ENCODE results near the gene PDGFD. TPM values are rescaled to one million over a fixed set of nuclear protein-coding genes. Genes with fewer than 3 reads are reported as not detected.
A peak's percentile ranks its signal among the peaks of the same experiment; 100 is the strongest.

PDGFD gene
- total RNA-seq, 1 donor from 2014 or later = 19.6 TPM

DNA sequence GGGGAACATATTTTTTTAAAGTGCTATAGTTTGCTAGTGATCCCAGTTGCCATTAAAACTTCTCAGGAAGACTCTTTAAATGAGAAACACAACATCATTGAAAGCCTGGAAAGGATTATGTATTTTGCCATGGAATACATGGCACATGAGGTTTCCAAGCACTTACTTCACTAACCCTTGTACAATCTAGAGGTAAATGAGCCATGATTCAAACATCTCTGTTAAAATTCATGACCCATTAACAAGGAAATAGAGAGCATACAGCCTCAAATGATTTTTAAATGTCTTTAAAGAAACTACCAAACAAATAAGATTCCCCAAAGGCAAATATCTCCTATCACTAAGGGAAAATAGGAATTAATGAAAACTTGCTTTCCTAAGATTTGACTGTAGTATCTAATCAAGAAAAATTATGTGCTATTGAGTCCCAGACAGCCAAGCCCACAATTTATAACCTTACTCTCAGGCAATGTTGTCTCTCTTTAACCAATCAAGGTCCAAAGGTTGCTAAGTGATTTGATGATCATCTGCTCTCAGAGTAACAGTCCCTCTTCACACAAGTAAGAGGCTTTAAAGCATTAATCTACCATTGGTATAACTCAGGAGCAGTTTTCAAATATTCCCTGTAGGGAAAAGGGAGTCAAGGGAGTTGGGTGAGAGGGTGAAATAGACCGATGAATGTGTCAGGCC lies 219.6 kb downstream of the PDGFD start:
- ATAC-seq (no peak), DNase-seq (ENCODE audit: low spot score) (no peak)
- intact Hi-C loops (cut with DNase I) = no loop called here

DNA sequence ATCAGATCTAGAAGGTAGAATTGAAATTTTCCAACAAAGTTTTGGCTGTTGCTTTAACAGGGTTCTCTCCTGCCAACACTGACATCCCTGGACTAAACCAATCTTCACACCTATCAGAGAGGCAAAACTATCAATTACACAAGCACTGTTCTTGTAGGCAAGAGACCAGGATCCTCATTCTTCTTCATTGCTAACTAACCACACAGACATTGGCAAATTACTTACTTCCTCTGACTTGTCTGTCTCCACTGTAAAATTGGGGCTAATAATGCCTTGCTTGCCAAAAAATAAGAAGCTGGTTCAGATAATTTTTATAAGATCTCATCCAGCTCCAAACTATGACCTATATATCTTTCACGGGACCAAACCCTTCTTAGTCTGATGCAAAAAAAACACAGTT lies 221.3 kb downstream of the PDGFD start:
- intact Hi-C loops (cut with DNase I) = no loop called here

DNA sequence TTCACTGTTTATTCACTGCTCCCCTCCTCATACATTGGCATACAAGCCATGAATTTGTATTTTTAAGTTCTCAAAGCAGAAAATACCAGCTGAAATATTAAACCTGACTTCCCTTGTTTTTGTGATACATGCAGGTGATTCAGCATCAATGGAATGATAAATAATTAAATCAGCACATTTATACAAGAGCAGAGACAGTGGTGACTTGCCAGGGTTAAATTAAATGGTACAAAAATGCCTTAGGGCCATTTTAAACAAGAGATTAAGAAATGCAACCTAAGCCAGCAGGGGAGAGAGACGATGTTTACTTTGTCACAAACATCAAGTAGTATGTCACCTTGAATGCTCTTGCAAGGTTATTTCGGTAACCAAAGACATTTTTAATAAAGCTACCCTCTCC lies 223.4 kb downstream of the PDGFD start:
- intact Hi-C loops (cut with DNase I) = no loop called here
- ATAC-seq = no peak
- no peak for DNase-seq (ENCODE audit: low spot score)

More for the DNA sequence above, 221.3 kb downstream of the PDGFD start:
- no peak for ATAC-seq
- no peak for DNase-seq (ENCODE audit: low spot score)

DNA sequence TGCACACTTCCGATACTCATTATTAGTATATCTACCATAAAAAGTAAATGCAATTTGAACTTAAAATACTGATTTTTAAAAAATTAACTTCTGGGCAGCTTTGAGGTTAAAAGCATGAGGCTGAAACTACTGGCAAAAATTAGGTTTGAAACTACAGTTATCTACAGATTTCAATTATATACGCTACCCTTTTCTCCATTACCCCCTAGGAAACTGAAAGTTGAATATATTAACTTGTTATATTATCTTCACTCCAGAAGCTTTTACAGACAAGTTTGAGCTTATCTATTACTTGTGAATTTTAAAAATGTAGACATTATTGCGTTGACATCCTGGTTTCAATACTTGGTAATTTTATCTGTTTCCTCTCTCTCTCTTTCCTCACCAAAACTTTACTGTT lies 224.3 kb downstream of the PDGFD start:
- DNase-seq (ENCODE audit: low spot score) (no peak), ATAC-seq (no peak)
- intact Hi-C loops (cut with DNase I) = no loop called here

DNA sequence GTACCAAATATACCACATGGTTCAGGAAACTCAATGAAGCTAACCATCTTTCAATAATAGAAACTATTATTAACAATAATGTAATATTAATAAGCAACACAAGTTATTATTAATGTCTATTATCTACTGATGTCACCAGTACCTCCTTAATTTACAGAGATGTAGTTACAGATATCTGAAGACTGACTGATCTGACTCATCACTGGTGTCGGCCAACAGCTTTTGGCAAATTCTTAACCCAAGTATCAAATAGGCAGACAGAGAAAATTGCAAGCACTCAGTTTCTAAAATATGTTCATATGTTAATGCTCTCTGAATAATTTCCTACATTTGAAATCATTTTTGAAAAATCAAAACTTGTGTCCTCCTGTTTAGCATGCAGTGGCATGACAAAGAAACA lies 227.9 kb downstream of the PDGFD start:
- intact Hi-C loops (cut with DNase I) = no loop called here
- ATAC-seq (no peak), DNase-seq (ENCODE audit: low spot score) (no peak)

DNA sequence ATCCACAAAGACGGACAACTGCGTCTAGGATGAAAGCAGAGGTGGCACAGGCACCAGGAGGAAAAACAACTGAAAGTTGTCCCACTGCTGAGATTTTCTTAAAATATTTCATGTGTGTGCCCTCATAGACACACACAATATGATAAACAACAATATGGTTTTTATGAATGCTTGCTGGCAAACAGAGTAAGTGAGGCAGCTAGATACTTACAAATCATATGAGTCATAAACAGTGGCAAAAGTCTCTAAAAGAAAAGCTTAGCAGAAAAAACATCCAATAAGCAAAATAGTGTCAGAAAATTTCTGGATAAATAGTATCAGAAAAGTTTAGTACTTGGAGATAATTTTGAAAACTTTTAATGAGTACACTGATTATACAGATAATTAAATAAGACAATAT lies 228.7 kb downstream of the PDGFD start:
- ATAC-seq (no peak), DNase-seq (ENCODE audit: low spot score) (no peak)
- intact Hi-C loops (cut with DNase I) = no loop called here

DNA sequence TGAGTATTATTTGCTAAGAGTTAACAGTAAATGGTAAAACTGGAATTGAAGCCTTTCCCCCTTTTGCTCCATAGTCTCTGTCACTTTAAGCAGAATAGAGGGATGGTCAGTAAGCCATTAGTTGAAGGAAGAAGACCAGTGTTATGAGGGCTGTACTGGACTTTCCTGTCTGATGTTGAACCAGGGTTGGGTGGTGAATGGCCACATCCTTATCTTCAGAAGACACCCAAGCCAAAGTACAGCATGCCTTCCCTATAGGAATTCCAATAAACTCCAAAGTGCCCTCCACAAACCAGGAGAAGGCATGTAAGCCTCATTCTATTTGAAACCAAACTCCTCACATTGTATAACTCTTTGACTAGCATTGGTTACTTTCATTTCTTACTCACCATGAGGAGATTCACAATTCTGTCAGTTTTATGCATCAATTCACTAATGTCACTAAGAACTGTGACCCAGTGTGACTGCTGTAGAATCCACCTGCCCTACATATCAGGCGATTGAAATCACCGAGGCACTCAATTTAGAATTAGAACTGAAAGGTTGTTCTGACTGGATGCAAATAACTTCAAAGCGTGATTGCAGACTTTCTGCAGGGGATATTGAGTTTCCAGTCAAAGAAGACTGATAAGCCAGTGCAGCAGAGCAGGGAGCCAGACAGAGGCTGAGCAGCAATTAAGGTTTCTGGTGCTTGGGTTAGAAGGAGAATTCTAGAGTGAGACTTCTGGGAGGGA lies 234.6 kb downstream of the PDGFD start:
- DNase-seq (ENCODE audit: low spot score) (no peak), ATAC-seq (no peak)
- intact Hi-C loops (cut with DNase I) = no loop called here

DNA sequence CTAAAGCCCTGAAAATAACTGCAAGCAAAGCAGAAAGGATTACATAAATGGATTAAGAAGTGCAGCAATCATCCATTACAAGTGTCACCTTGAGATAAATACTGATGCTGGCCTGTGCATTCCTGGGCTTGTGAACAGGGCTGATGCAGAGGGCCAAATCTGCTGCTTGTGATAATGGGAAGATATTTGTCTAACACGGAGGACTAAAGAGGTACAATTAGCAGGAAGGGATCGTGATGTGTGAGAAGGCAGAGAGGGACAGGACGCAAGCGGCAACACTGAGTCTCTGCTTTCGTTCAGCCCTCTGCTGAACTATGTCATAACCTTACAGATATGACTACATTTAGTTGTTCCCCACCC lies 235.2 kb downstream of the PDGFD start:
- intact Hi-C loops (cut with DNase I) = no loop called here
- ATAC-seq (no peak), DNase-seq (ENCODE audit: low spot score) (no peak)

DNA sequence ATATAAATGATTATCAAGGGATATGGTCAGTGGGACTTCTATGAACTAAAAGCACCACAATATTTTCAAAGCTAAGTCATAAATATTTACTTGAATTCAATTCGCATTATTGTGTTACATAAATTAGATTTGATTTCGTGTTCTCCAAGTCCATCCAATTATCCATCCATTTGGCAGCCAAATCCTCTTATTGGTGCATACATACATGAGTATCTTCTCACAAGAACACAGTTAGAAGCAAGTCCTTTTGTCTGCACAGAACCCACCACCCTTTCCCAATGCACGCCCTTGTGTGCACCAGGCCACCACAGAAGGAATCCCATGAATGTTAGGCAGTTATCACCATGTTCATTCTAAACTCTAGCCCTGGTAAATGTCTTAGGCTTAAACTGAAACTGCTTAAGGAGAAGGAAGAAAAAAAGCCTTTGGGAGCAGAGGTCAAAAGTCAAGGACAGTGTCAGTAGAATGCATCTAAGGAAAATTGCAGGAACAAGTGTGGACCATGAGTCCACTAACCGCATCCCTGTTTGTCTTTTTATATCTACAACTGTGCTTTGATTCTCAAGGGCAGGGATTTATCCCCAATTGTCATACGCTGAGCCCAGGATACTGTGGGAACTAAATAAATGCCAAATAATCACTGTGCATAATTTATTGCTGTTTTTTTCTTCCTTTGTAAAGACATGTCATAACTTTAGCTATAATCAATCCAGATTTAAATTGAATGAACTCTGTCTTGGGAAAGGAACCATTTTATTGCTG lies 235.7 kb downstream of the PDGFD start:
- intact Hi-C loops (cut with DNase I) = no loop called here
- DNase-seq (ENCODE audit: low spot score) (no peak), ATAC-seq (no peak)

DNA sequence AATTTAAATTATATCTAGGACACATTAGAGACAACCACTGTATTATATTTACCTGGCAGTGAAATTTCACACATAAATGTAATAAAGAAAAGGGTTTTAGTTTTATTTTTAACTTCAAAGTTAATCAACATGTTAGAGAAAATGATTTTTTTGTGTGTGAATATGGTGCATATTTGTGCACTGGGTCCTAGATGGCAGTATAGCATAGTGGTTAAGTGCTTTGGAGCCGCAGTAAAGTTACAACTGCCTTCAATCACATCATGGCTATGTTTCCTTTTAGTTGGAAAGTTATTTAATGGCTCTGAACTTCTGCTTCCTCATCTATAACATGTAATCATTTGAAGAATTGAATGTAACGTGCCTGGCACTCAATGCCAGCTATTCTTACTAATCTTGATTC lies 236.4 kb downstream of the PDGFD start:
- intact Hi-C loops (cut with DNase I) = no loop called here
- peak; percentile 64 for ATAC-seq
- DNase-seq (ENCODE audit: low spot score) = no peak

DNA sequence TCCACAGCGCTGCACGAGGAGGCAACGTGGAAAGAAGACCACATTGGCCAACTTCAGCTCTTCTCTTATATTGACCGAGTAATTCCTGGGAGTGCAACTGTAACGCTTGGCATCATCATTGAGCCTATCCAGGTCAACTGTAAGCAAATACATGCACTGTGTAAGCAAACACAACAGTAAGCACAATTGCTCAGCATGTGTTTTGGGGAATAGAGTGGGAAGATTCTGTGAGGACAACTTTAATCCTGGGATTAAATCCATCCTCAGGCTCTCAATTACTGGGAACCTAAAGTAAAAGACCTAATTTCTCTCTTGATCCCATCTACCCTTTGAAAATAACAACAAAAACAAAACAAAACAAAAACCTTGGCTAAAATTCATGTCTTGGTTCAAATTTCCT lies 237.0 kb downstream of the PDGFD start:
- DNase-seq (ENCODE audit: low spot score) = no peak
- no peak for ATAC-seq
- intact Hi-C loops (cut with DNase I) = no loop called here

DNA sequence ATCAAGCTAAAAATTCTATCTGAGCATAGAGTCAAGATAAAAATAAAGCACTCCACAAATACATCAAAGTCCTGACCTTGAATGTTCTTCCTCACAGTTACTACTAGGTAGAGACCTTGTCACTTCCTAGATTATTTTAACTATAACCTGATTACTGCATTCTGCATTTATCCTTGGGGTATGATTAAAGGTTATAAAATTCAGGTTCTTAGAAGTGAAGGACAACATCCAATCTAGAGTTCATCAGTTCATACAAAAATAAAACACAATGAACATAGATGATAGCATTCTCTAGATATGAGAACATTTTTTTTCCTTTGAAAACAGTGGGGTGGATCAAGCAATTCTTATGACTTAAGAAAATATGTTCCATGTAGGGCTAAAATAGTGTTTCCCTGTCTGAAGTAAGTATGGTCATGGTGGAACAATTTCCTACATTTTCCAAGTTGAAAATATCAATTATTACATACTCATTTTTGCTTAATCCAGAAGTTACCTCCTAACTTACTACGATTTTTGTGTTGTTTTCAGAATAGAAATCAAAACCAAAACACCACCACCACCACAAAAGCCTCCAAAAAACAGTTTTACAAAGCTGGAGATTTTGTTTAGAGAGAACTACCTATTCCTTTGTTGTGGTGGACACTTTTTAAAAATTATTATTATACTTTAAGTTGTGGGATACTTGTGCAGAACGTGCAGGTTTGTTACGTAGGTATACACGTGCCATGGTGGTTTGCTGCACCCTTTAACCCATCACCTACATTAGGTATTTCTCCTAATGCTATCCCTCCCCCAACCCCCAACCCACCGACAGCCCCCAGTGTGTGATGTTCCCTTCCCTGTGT lies 239.6 kb downstream of the PDGFD start:
- DNase-seq (ENCODE audit: low spot score) (no peak), ATAC-seq (peak; percentile 46)
- intact Hi-C loops (cut with DNase I) = no loop called here

DNA sequence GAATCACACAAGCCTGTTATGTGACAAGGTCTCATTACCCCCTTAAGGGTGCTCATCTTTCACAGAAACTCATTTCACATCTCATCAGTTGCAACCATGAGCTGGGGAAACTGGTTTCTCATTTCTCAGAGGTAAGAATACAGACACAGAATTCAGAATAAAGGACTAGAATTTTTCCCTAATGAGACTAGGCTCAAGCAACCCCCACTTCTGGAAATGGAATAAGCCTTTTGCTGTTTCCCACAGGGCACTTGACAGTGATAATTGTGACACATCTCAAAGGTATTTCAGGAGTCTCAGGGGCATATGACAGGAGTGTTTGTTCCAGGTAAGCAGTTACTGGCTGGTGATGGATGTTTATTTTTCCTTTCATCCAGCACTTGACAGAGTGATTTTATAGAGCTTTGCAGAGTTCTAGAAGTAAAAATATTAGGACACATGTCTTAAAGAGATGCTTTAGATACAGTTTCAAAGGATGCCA lies 240.5 kb downstream of the PDGFD start:
- intact Hi-C loops (cut with DNase I) = no loop called here
- ATAC-seq (no peak), DNase-seq (ENCODE audit: low spot score) (no peak)

DNA sequence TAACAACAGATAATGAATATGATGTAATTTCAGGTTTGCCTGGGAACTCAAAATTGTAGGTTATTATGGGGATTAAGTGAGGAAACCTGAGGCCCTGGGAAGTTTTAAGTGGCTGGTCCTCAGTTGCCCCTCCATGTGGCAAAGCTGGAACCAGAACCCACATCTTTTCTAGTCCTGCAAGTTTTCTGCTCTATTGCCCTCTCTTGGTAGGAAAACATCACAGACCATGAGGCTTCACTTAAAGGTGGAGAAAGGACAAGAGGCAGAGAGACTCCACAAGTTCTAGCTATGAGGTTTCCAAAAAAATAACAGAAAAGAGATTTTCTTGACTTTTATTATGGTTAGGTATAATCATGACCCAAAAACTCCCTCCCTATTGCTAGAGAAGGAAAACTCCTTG lies 243.0 kb downstream of the PDGFD start:
- ATAC-seq (no peak), DNase-seq (ENCODE audit: low spot score) (no peak)
- intact Hi-C loops (cut with DNase I) = no loop called here

DNA sequence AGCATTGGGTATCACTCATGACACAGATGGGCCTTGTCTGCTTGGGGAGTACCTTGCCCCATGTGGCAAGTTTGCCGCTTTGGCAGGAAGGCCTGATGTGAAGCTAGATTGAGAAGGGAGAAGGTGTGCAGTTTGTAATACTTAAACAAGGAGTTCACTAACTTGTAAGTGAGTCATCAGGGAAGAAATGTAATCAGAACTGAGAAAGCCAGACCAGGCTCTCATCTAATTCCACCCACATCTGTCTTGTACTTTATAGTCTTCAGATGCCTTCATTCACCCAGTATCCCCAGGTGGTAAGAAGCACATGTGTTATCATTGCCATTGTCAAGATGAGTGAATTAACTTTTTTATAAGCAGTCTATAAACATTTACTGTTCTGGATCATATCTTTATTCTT lies 243.5 kb downstream of the PDGFD start:
- DNase-seq (ENCODE audit: low spot score) (no peak), ATAC-seq (no peak)
- intact Hi-C loops (cut with DNase I) = no loop called here

DNA sequence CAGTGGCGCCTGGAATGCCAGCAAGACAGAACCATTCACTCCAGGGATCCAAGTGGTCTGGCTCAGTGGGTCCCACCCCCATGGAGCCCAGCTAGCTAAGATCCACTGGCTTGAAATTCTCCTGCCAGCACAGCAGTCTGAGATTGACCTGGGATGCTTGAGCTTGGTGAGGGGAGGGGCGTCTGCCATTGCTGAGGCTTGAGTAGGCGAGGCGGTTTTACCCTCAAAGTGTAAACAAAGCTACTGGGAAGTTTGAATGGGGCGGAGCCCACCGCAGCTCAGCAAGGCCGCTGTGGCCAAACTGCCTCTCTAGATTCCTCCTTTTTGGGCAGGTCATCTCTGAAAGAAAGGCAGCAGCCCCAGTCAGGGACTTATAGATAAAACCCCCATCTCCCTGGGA lies 253.2 kb downstream of the PDGFD start:
- ATAC-seq = no peak
- intact Hi-C loops (cut with DNase I) = no loop called here
- DNase-seq (ENCODE audit: low spot score) = no peak

DNA sequence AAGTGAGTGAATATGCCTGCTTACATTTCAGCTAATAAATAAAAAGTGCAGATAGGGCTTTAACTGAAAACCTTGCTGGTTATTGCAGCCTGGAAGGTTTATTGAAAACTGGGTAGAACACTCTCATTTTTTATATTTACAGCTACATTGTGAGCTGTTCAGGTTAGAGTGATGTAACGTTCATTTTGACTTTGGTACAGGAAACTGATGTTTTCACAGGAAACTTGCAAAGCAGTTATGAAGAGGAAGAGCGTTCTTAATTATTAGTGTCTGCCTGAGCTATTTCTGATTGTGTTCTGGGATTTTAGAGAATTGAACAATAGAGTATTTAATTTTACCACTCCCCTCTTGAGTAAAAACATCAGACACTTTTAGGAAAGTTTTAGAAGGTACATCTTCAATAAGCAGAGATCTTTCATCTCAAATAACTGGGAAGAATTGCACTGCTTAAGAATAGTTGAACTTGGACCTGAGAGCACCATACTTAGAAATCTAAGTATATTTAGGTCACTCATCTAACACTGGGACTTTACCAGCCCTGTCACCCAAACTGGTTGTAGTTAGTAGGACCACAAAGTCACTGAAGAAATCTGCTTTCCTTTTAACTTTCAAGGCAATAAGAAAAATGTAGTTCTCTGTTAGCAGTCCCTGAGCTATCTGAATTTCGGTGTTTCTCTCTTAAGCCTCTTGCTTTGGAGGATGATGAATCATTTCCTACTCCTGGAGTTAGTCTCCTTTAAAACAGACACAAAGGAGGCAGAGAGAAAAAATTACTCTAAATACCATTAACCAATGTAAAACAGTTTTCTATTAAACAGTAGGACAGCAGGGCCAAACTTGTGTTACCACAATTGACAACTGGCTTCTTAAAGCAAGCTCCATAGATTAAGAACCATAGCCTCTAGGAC lies 256.1 kb downstream of the PDGFD start:
- DNase-seq (ENCODE audit: low spot score) = no peak
- intact Hi-C loops (cut with DNase I) = no loop called here
- no peak for ATAC-seq

DNA sequence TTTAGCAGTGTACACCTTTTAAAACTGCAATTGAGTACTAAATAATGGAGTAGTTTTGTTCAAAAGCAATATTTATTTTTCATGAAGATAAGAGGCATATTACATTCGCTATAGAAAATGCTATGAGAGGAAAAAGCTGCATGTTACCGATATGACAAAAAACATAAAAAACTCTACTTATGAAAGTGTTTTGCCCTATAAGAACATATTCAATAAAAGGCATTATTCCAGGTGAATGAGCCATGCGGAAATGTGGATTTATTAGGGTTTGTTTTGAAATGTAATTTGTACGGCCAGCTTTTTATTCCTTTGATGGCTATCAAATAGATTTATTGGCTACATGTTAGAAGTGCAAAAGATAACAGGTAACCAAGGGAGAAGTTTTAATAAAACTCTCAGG lies 256.8 kb downstream of the PDGFD start:
- no peak for DNase-seq (ENCODE audit: low spot score)
- ATAC-seq = no peak
- intact Hi-C loops (cut with DNase I) = no loop called here

All from sciatic nerve (tissue), 2 donors.